HEK293 (cell line): Measurements from ENCODE around the gene PDIA5.

Experiments
- CTCF ChIP-seq: fragments of 450-650 bp; formaldehyde crosslinking; IDR thresholded peaks from 2 replicates; pipeline ENCODE4 v1.5.1; 2016; ENCODE audit warnings: missing biosample characterization, missing genetic modification characterization
- KLF1 ChIP-seq: fragments of 450-650 bp; formaldehyde crosslinking; IDR thresholded peaks from 2 replicates; pipeline ENCODE4 v1.5.1; 2016; ENCODE audit warnings: missing biosample characterization, missing genetic modification characterization
- PRDM10 ChIP-seq: fragments of 450-650 bp; formaldehyde crosslinking; IDR thresholded peaks from 2 replicates; pipeline ENCODE4 v1.5.1; 2016; ENCODE audit warnings: missing biosample characterization, missing genetic modification characterization
- SALL2 ChIP-seq: fragments of 450-650 bp; formaldehyde crosslinking; IDR thresholded peaks from 2 replicates; pipeline ENCODE4 v1.5.0; 2017; ENCODE audit warnings: missing biosample characterization, mild to moderate bottlenecking, missing genetic modification characterization, borderline replicate concordance
- ZBTB8A ChIP-seq: fragments of 450-650 bp; formaldehyde crosslinking; IDR thresholded peaks from 2 replicates; pipeline ENCODE4 v1.5.1; 2016; ENCODE audit warnings: missing biosample characterization, missing genetic modification characterization
- ZNF16 ChIP-seq: fragments of 450-650 bp; formaldehyde crosslinking; IDR thresholded peaks from 2 replicates; pipeline ENCODE4 v1.5.1; 2016; ENCODE audit warnings: low read depth, missing biosample characterization, missing genetic modification characterization
- ZNF239 ChIP-seq: fragments of 450-650 bp; formaldehyde crosslinking; IDR thresholded peaks from 2 replicates; pipeline ENCODE4 v1.5.1; 2016; ENCODE audit warnings: missing biosample characterization, missing genetic modification characterization
- ZNF274 ChIP-seq, 2 experiments: fragments of 200-500 bp in 1 of 2; fragments of 450-650 bp in 1 of 2; sonication (Bioruptor generic) in 1 of 2; formaldehyde crosslinking in 1 of 2; IDR thresholded peaks; 2 replicates each; pipeline versions ENCODE4 v1.5.1 to v1.6.1; 2014 to 2016; ENCODE audit warnings: borderline replicate concordance in 1 of 2, inconsistent platforms in 1 of 2, low read length in 1 of 2, missing biosample characterization in 1 of 2, missing genetic modification characterization in 1 of 2
- ZNF449 ChIP-seq: fragments of 450-650 bp; formaldehyde crosslinking; IDR thresholded peaks from 2 replicates; pipeline ENCODE4 v1.5.1; 2017; ENCODE audit warnings: missing biosample characterization, mild to moderate bottlenecking, missing genetic modification characterization, moderate library complexity
- ZNF660 ChIP-seq: fragments of 450-650 bp; IDR thresholded peaks from 2 replicates; pipeline ENCODE4 v1.5.1; 2018; ENCODE audit warnings: missing biosample characterization, mild to moderate bottlenecking, missing genetic modification characterization
- ZNF670 ChIP-seq: fragments of 450-650 bp; formaldehyde crosslinking; IDR thresholded peaks from 2 replicates; pipeline ENCODE4 v1.5.1; 2016; ENCODE audit warnings: missing biosample characterization, missing genetic modification characterization, low read depth
- TF ChIP-seq, protein P1 (sequence below): fragments of 450-650 bp; formaldehyde crosslinking; conservative IDR thresholded peaks from 2 replicates; pipeline ENCODE4 v1.5.1; 2016; ENCODE audit warnings: low read depth, missing biosample characterization, missing genetic modification characterization

- TF ChIP-seq CTCF (no peak), ZNF239 (tag by site-specific recombination) (no peak), ZNF670 (tag by site-specific recombination) (no peak), PRDM10 (tag by site-specific recombination) (no peak), ZNF449 (tag by site-specific recombination) (no peak), ZNF660 (no peak), ZNF274 (IDR thresholded peaks at IDR 0.05; ENCODE audit: low read length) (no peak), ZNF274 (tag by site-specific recombination; IDR thresholded peaks at IDR 0.05; ENCODE audit: borderline replicate concordance) (no peak), KLF1 (tag by site-specific recombination) (no peak), SALL2 (tag by site-specific recombination) (no peak), ZNF16 (tag by site-specific recombination) (no peak), ZBTB8A (tag by site-specific recombination) (no peak)
- TF ChIP-seq, protein P1, sequence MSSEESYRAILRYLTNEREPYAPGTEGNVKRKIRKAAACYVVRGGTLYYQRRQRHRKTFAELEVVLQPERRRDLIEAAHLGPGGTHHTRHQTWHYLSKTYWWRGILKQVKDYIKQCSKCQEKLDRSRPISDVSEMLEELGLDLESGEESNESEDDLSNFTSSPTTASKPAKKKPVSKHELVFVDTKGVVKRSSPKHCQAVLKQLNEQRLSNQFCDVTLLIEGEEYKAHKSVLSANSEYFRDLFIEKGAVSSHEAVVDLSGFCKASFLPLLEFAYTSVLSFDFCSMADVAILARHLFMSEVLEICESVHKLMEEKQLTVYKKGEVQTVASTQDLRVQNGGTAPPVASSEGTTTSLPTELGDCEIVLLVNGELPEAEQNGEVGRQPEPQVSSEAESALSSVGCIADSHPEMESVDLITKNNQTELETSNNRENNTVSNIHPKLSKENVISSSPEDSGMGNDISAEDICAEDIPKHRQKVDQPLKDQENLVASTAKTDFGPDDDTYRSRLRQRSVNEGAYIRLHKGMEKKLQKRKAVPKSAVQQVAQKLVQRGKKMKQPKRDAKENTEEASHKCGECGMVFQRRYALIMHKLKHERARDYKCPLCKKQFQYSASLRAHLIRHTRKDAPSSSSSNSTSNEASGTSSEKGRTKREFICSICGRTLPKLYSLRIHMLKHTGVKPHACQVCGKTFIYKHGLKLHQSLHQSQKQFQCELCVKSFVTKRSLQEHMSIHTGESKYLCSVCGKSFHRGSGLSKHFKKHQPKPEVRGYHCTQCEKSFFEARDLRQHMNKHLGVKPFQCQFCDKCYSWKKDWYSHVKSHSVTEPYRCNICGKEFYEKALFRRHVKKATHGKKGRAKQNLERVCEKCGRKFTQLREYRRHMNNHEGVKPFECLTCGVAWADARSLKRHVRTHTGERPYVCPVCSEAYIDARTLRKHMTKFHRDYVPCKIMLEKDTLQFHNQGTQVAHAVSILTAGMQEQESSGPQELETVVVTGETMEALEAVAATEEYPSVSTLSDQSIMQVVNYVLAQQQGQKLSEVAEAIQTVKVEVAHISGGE (tag by site-specific recombination) = no peak
Observed at GRCh38 chr3:123021388-123021787, 45.4 kb upstream of the PDIA5 start.
